22Rv1 (cell line): Measurements from ENCODE around the gene ZNF766.

Experiments used
- ZFX ChIP-seq: fragments of 450-650 bp; IDR thresholded peaks from 2 replicates; pipeline ENCODE4 v1.6.1; 2017; ENCODE audit warnings: antibody characterized with exemption, borderline replicate concordance
- TF ChIP-seq, protein P1 (sequence below): fragments of 450-650 bp; IDR thresholded peaks from 2 replicates; pipeline ENCODE4 v1.5.1; 2017; ENCODE audit warnings: mild to moderate bottlenecking

DNA sequence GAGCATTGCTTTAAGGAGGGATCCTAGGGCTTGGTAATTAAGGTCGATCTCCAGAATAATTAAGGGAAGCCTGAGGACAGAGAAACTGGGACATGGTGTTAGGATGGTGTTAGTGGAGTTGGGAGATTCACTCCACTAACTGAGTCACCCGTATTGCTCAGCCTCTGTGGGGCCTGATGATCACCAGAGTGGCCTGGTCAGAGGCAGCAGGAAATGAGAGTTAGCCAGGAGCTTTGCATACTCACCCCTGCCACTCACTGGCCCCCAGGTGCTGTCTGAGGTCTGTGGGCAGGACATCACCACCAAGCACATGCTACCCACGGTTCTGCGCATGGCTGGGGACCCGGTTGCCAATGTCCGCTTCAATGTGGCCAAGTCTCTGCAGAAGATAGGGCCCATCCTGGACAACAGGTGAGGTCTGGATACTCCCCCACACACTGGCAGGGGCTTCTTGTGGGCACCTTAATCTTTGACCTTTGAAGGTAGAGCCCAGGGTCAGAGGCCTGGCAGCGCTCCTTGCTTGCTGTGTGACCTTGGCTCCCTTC is 47.5 kb upstream of the ZNF766 start:
- TF ChIP-seq, protein P1, sequence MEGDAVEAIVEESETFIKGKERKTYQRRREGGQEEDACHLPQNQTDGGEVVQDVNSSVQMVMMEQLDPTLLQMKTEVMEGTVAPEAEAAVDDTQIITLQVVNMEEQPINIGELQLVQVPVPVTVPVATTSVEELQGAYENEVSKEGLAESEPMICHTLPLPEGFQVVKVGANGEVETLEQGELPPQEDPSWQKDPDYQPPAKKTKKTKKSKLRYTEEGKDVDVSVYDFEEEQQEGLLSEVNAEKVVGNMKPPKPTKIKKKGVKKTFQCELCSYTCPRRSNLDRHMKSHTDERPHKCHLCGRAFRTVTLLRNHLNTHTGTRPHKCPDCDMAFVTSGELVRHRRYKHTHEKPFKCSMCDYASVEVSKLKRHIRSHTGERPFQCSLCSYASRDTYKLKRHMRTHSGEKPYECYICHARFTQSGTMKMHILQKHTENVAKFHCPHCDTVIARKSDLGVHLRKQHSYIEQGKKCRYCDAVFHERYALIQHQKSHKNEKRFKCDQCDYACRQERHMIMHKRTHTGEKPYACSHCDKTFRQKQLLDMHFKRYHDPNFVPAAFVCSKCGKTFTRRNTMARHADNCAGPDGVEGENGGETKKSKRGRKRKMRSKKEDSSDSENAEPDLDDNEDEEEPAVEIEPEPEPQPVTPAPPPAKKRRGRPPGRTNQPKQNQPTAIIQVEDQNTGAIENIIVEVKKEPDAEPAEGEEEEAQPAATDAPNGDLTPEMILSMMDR, result no peak
- no peak for TF ChIP-seq ZFX
